Measurements from ENCODE around the gene MYADM.

- TF ChIP-seq EZH2 (IDR thresholded peaks at IDR 0.05; ENCODE audit: borderline replicate concordance, insufficient read depth, low read length, poor library complexity, severe bottlenecking) (no peak), POLR2AphosphoS5 (IDR thresholded peaks at IDR 0.05) (no peak), EP300 (conservative IDR thresholded peaks at IDR 0.05; ENCODE audit: poor library complexity, severe bottlenecking) (no peak), CTCF (IDR thresholded peaks at IDR 0.05; ENCODE audit: poor library complexity, severe bottlenecking) (no peak), SMC3 (conservative IDR thresholded peaks at IDR 0.05; ENCODE audit: poor library complexity) (no peak), REST (IDR thresholded peaks at IDR 0.05; ENCODE audit: borderline replicate concordance) (no peak), MXI1 (conservative IDR thresholded peaks at IDR 0.05; ENCODE audit: poor library complexity, severe bottlenecking) (no peak)
Measured at GRCh38 chr19:53915000-53915399, 47.3 kb downstream of the MYADM start.

Data from neural cell (in vitro differentiated cells).